Amniotic epithelial cell (primary cell): ENCODE results near the gene OSBPL10.

Experiments used
- DNase-seq: peaks from one replicate; pipeline ENCODE4 v3.0.0-alpha.2; 2010; ENCODE audit warnings: low read depth

OSBPL10 gene

DNA sequence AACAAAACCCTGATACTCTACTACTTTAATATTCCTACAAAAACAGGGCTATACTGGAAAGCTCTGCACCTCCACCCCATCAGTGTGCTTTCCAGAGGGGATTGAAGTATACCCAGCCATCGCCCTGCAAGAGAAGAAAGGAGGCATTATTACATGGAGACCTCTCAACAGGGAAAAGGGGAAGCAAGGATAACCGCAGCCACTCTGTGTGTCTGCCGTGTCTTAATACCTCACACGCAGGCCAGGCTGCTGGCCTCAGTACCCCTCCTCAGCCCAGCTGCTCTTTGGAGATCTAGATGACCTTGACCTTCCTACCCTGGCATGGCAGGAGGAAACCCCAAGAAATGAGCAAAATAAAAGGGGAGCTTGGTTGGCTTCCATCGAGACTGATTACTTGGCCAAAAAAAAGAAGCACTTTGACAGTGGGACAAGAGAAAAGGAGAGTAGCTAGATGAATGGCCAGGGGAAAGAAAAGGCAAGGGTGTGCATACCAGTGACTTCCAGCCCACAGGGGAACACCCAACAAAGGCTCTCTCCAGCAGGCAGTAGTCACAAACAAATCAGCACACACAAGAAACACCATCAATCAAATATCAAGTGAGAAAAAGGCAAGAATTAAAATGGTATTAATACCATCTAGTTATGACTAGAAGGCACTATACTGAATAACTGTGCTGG is 318.9 kb downstream of the OSBPL10 start:
- no peak for DNase-seq

- no peak for DNase-seq
These were observed 319.8 kb downstream of the OSBPL10 start for GRCh38 chr3:31661286-31661685.

GRCh38 chr3:31659246-31659645 is 321.8 kb downstream of the OSBPL10 start:
- DNase-seq: no peak

GRCh38 chr3:31654998-31655397 is 326.1 kb downstream of the OSBPL10 start:
- no peak for DNase-seq

- DNase-seq: no peak
These were observed 327.6 kb downstream of the OSBPL10 start for GRCh38 chr3:31653464-31653863.

DNA sequence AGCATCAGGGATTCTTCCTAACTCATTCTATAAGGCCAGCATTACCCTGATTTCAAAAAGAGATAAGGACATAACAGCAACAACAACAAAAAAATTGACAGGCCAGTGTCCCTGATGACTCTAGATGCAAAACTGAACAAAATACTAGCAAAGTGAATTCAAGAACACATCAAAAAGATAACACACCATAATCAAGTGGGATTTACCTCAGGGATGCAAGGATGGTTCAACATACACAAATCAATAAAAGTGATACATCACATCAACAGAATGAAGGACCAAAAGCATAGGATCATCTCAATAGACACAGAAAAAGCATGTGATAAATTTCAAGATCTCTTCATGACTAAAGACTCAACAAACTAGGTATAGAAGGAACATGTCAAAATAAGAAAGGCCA is 328.8 kb downstream of the OSBPL10 start:
- no peak for DNase-seq

GRCh38 chr3:31648286-31648968 is 332.6 kb downstream of the OSBPL10 start:
- DNase-seq: no peak

DNA sequence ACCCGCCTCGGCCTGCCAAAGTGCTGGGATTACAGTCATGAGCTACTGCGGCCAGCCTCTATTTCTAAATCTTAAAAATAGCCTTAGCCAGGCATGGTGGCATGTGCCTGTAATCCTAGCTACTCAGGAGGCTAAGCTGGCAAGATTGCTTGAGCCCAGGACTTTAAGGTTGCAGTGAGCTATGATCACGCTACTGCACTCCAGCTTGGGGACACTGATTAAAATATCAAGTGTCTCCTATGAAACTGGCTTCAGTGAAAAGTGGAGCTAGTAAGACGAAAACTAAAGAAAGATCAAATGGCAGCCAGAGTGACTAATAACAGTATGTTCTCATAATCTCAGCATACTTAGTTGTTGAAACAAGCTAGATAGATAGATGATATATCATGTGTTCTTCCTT is 335.8 kb downstream of the OSBPL10 start:
- peak; percentile 14 for DNase-seq

- no peak for DNase-seq
These were observed 341.2 kb downstream of the OSBPL10 start for GRCh38 chr3:31639828-31640227.

DNA sequence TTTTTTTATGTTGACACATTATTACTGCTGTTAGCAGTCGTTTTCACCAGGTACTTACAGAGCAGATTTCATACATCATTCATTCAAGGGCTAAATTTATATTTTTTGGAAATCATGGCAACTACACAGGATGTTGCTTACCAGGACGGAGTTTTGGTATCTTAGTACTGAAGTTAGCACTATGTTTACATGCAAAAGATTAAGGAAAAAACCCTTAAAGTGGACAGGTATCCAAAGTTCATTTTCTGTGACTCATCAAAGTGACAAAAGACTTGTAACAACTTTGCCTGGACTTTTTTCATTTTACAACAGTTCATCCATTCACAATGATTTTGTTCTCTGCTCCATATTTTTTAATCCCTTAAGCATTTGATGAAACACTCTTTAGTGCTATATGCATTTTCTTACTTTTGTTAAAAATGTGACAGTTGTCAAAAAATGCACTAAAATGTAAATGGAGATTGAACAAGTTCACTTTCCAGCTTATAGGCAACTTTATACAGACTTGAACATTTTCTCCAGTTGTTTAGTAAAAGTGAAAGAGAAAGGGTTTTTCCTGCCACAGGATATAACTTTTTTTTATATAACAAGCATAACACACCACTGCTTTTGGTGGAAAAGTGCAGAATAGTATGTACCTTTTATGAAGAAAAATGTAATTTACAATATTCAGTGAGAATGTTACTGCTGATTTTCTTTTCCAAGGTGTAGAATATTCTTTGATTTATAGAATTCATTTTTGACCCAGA is 344.2 kb downstream of the OSBPL10 start:
- no peak for DNase-seq

- DNase-seq: no peak
These were observed 345.0 kb downstream of the OSBPL10 start for GRCh38 chr3:31636049-31636448.

- DNase-seq: no peak
These were observed 345.5 kb downstream of the OSBPL10 start for GRCh38 chr3:31635545-31635944.

- no peak for DNase-seq
These were observed 346.6 kb downstream of the OSBPL10 start for GRCh38 chr3:31634476-31634875.

- DNase-seq: no peak
These were observed 352.0 kb downstream of the OSBPL10 start for GRCh38 chr3:31629054-31629453.

DNA sequence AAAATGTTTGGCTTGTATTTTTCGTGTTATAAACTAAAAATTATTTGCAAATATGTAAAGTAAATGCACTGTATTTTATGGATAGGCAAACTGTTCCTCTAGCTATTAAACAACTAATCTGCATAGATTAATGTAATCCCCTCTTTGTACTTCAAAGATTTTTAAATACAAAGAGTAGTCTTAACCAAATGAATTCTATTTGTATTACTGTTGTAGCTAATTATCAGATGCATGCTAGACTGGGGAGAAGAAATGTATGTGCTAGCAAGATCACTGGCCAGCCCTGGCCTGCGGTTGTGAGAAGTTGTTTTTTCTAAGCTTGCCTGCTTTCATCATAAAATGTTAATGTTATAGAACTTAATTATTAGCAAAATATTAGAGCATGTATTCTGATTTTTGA is 355.7 kb downstream of the OSBPL10 start:
- no peak for DNase-seq

DNA sequence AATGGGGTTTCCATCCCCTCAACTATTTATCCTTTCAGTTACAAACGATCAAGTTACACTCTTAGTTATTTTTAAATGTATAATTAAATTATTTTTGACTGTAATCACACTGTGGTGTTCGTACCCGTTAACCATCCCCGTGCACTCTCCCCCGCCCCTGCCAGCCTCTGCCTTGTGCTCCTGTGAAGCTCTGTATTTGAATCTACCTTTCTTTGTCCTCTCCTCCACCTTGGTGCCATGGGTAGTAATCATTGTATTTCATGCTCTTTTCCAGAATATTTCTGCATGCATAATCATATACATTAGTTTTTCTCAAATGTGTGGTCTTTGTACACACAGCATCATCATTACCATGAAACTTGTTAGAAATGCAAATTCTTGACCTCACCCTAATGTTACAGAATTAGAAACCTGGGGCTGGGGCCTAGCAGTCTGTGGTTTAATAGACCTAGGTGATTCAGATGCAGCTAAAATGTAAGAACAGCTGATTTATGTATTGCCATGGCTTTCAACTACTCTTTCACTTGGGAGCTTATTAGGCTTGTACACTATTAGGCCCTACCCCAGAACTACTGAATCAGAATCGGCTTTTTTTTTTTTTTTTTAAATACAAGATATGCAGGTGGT is 356.9 kb downstream of the OSBPL10 start:
- DNase-seq: no peak

DNA sequence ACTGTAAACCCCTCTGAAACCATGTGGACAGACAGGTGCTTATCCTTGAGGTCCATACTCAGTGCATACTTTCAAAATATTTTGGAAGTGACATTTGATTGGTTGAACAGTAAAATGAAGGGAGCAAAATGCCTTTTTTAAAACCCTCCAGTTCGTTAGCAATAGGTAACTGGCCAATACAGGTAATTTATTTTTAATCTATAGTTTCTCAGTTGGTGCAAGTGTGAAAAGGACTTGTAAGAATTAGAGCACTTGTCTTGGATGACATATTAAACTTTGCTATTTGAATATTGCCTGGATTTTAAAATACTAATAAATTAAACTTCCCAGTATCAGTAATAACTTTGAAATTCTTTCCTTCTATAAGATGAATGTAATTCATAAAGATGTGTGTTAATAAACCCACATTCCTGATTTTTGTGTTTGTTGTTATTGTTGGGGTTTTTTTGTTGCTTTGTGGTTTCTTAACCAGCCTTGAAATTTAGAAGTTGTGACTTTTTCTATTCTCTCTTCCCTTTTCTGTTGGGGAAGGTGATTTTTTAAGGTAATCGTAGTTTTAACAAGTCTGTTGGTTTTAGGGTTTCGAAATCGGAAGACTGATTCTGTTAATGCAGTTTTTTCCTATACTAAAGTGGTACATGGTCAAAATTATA is 358.3 kb downstream of the OSBPL10 start:
- no peak for DNase-seq

- DNase-seq: no peak
These were observed 359.7 kb downstream of the OSBPL10 start for GRCh38 chr3:31621314-31621713.

- DNase-seq: no peak
These were observed 360.4 kb downstream of the OSBPL10 start for GRCh38 chr3:31620656-31621055.

- DNase-seq: no peak
These were observed 364.4 kb downstream of the OSBPL10 start for GRCh38 chr3:31616711-31617110.

- DNase-seq: no peak
These were observed 365.8 kb downstream of the OSBPL10 start for GRCh38 chr3:31615071-31615875.
